ENCODE results near the gene LAMTOR3. TPM values are rescaled to one million over a fixed set of nuclear protein-coding genes. Genes with fewer than 3 reads are reported as not detected.

Gene LAMTOR3
- total and polyA plus RNA-seq, 7 experiments from 2014 or later = 20.1 to 37.0 (median 30.2) TPM

DNA sequence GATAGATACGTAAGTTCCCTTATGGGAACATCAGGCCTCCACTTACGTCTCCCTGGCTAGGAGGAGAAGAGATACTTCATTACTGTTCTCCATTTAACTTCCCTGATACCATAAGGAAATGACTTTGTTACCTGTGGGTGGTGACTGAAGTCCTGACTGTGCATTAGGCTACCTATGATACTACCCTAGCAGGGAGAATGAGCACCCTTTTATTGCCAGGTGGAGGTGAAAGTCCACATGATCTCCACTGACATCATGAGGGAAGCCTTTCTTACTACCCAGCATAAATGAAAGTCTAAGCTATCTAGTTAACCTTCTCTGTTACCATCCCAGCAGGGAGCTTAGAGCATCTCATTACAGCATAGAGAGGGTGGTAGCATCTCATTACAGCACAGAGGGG, 24.4 kb upstream of the LAMTOR3 start:
- no peaks in the 10 kb centered on the region for H3K27me3 Mint-ChIP-seq
- DNase-seq = no peak
- no peaks in the 10 kb centered on the region for H3K27me3 ChIP-seq (ENCODE audit: control insufficient read depth in 2 of 2, insufficient read depth in 2 of 2, low read length in 2 of 2)
- peak overlapping the region in 1 of 9 donors; percentile 34 for H3K27ac Mint-ChIP-seq
- ATAC-seq = no peak
- peaks cover 0 to 13% (median 0%) of the 10 kb centered on the region in 3 experiments for H3K36me3 ChIP-seq (ENCODE audit: control insufficient read depth in 2 of 3, insufficient read depth in 3 of 3, low read length in 3 of 3)
- H3K9me3 Mint-ChIP-seq = peaks cover 0 to 13% (median 7%) of the 10 kb centered on the region in 11 donors
- H3K36me3 Mint-ChIP-seq = peaks cover 8 to 61% (median 56%) of the 10 kb centered on the region in 5 donors
- H3K27ac ChIP-seq (ENCODE audit: low read depth, low read length) = no peak overlapping the region
- H3K4me3 ChIP-seq (ENCODE audit: low read length) = no peak overlapping the region
- no peak overlapping the region for H3K4me3 Mint-ChIP-seq
- ChIA-PET POLR2A (no interaction called here), CTCF (no interaction called here)
- peaks cover 0 to 4% (median 0%) of the 10 kb centered on the region in 3 experiments for H3K9me3 ChIP-seq (ENCODE audit: control insufficient read depth in 2 of 3, low read length in 3 of 3)
- intact Hi-C loops (cut with micrococcal nuclease) = no loop called here
- H3K4me1 ChIP-seq (ENCODE audit: control insufficient read depth in 2 of 2, insufficient read depth in 2 of 2, low read length in 2 of 2) = peaks cover 0 to 4% of the 10 kb centered on the region in 2 donors
- peaks cover 13 to 49% (median 24%) of the 10 kb centered on the region in 7 donors for H3K4me1 Mint-ChIP-seq

DNA sequence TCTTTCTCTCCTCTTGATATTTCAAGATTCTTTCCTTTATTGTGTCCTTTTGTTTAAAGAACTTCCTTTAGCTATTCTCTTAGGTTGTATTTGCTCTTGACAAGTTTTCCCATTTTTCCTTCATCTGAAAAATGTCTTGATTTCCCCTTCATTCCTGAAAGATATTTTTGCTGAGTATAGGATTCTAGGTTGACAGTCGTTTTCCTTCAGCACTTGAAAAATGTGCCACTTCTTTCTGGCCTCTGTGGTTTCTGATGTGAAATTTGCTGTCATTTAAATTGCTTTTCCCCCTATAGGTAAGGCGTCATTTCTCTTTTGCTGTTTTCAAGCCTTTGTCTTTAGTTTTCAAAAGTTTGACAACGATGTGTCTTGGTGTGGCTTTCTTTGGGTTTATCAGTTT, 23.3 kb upstream of the LAMTOR3 start:
- Histone ChIP-seq H3K27ac (ENCODE audit: low read depth, low read length) (no peak overlapping the region), H3K36me3 (ENCODE audit: control insufficient read depth in 2 of 3, insufficient read depth in 3 of 3, low read length in 3 of 3) (peaks cover 0 to 13% (median 0%) of the 10 kb centered on the region in 3 experiments), H3K9me3 (ENCODE audit: control insufficient read depth in 2 of 3, low read length in 3 of 3) (peaks cover 0 to 4% (median 0%) of the 10 kb centered on the region in 3 experiments), H3K4me1 (ENCODE audit: control insufficient read depth in 2 of 2, insufficient read depth in 2 of 2, low read length in 2 of 2) (peaks cover 0 to 4% of the 10 kb centered on the region in 2 donors), H3K27me3 (ENCODE audit: control insufficient read depth in 2 of 2, insufficient read depth in 2 of 2, low read length in 2 of 2) (no peaks in the 10 kb centered on the region), H3K4me3 (ENCODE audit: low read length) (no peak overlapping the region)
- Mint-ChIP-seq H3K4me3 (no peak overlapping the region), H3K36me3 (peaks cover 8 to 66% (median 61%) of the 10 kb centered on the region in 5 donors), H3K27ac (peak overlapping the region in 5 of 9 donors; percentile 2 to 47 (median 17)), H3K4me1 (peaks cover 15 to 46% (median 25%) of the 10 kb centered on the region in 7 donors), H3K27me3 (no peaks in the 10 kb centered on the region), H3K9me3 (peaks cover 0 to 13% (median 7%) of the 10 kb centered on the region in 11 donors)
- intact Hi-C loops (cut with micrococcal nuclease) = no loop called here
- POLR2A ChIA-PET = no interaction called here
- DNase-seq (no peak), ATAC-seq (no peak)
- CTCF ChIA-PET = no interaction called here

DNA sequence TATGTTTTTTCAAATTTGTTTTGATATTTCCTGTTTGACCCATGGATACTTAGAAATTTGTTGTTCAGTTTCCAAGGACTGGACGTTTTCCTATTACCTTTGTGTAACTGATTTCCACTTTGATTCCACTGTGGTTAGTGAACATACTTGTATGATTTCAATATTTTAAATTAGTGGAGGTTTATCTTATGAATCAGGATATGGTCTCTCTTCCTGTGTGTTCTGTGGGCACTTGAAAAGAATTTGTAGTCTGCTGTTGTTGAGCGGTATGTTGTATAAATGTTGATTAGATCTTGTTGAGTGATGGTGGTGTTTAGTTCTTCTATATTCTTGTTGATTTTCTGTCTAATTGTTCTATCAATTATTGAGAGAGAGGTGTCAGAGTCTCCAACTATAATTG, 21.2 kb upstream of the LAMTOR3 start:
- DNase-seq = no peak
- H3K4me3 Mint-ChIP-seq = no peak overlapping the region
- intact Hi-C loops (cut with micrococcal nuclease) = no loop called here
- H3K36me3 ChIP-seq (ENCODE audit: control insufficient read depth in 2 of 3, insufficient read depth in 3 of 3, low read length in 3 of 3) = peaks cover 0 to 13% (median 0%) of the 10 kb centered on the region in 3 experiments
- no peak for ATAC-seq
- peaks cover 8 to 68% (median 57%) of the 10 kb centered on the region in 5 donors for H3K36me3 Mint-ChIP-seq
- H3K27me3 Mint-ChIP-seq = no peaks in the 10 kb centered on the region
- H3K4me1 ChIP-seq (ENCODE audit: control insufficient read depth in 2 of 2, insufficient read depth in 2 of 2, low read length in 2 of 2) = no peaks in the 10 kb centered on the region
- H3K27me3 ChIP-seq (ENCODE audit: control insufficient read depth in 2 of 2, insufficient read depth in 2 of 2, low read length in 2 of 2) = no peaks in the 10 kb centered on the region
- ChIA-PET CTCF (no interaction called here), POLR2A (no interaction called here)
- H3K9me3 ChIP-seq (ENCODE audit: control insufficient read depth in 2 of 3, low read length in 3 of 3) = peaks cover 0 to 4% (median 0%) of the 10 kb centered on the region in 3 experiments
- no peak overlapping the region for H3K27ac ChIP-seq (ENCODE audit: low read depth, low read length)
- peaks cover 0 to 13% (median 7%) of the 10 kb centered on the region in 11 donors for H3K9me3 Mint-ChIP-seq
- H3K4me1 Mint-ChIP-seq = peaks cover 11 to 27% (median 17%) of the 10 kb centered on the region in 7 donors
- no peak overlapping the region for H3K4me3 ChIP-seq (ENCODE audit: low read length)
- H3K27ac Mint-ChIP-seq = peak overlapping the region in 5 of 9 donors; percentile 6 to 67 (median 12)

DNA sequence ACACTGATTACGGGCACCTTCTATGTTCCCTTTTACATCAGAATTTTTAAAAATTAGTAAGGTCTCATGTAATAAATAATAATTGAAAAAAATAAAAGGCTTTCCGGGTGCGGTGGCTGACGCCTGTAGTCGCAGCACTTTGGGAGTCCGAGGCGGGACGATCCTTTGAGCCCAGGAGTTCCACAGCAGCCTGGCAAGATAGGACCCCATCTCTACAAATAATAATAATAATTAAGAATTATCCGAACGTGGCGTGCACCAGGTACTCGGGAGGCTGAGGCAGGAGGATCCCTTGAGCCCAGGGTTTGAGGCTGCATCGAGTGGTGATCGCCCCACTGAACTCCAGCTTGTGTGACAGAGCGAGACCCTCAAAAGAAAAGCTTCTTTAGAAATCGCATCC, 771 bp upstream of the LAMTOR3 start:
- DNase-seq = no peak
- Histone ChIP-seq H3K4me3 (ENCODE audit: low read length) (no peak overlapping the region), H3K36me3 (ENCODE audit: control insufficient read depth in 2 of 3, insufficient read depth in 3 of 3, low read length in 3 of 3) (no peaks in the 10 kb centered on the region), H3K4me1 (ENCODE audit: control insufficient read depth in 2 of 2, insufficient read depth in 2 of 2, low read length in 2 of 2) (peaks cover 13 to 25% of the 10 kb centered on the region in 2 donors), H3K27ac (ENCODE audit: low read depth, low read length) (peak overlapping the region; percentile 74), H3K27me3 (ENCODE audit: control insufficient read depth in 2 of 2, insufficient read depth in 2 of 2, low read length in 2 of 2) (no peaks in the 10 kb centered on the region), H3K9me3 (ENCODE audit: control insufficient read depth in 2 of 3, low read length in 3 of 3) (no peaks in the 10 kb centered on the region)
- ATAC-seq = no peak
- intact Hi-C loops (cut with micrococcal nuclease) = loop anchor here (1.0 to 10.0 kb wide), 15 partner anchors 40 to 1752 kb away; partner anchors contain the start of genes DAPP1 (in 2 of the 2), METAP1 (in 2 of the 2), ADH5 (in 1 of the 2) and DNAJB14 (in 1 of the 2)
- peak overlapping the region in 9 of 10 donors; percentile 86 to 99 (median 97) for H3K4me3 Mint-ChIP-seq
- peak overlapping the region; percentile 88 to 99 (median 96) for H3K27ac Mint-ChIP-seq
- peaks cover 0 to 10% (median 3%) of the 10 kb centered on the region in 5 donors for H3K36me3 Mint-ChIP-seq
- no peaks in the 10 kb centered on the region for H3K27me3 Mint-ChIP-seq
- H3K4me1 Mint-ChIP-seq = peaks cover 25 to 52% (median 49%) of the 10 kb centered on the region in 7 donors
- no peaks in the 10 kb centered on the region for H3K9me3 Mint-ChIP-seq
- ChIA-PET POLR2A (interaction anchor here (0.5 to 3.7 kb wide), 12 partner anchors 29 to 1752 kb away, joined by 3 to 80 read pairs (median 5); partner anchors contain the start of genes DAPP1, DNAJB14, EIF4E and H2AZ1), CTCF (interaction anchor here (1.1 to 1.6 kb wide), 2 partner anchors 10 to 84 kb away, joined by 4 to 6 read pairs; no protein-coding TSS in a partner anchor)

DNA sequence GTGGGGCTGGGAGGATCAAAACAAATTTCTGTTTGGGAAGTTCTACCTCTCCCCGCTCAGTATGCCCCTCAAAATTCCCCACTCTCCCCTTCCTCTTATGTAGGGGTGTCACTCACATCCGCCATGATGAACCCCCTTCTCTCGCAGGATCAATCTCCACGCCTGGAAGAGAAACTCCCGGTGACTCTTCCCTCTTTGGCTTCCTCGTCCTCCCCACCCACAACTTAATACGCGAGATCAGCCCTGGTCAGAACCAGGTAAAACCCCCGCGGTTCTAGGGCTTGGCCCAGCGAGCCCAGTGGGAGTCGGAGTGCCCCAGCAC, 427 bp downstream of the LAMTOR3 start:
- Histone ChIP-seq H3K9me3 (ENCODE audit: control insufficient read depth in 2 of 3, low read length in 3 of 3) (no peaks in the 10 kb centered on the region), H3K4me1 (ENCODE audit: control insufficient read depth in 2 of 2, insufficient read depth in 2 of 2, low read length in 2 of 2) (peaks cover 13 to 25% of the 10 kb centered on the region in 2 donors), H3K27ac (ENCODE audit: low read depth, low read length) (peak overlapping the region; percentile 96), H3K27me3 (ENCODE audit: control insufficient read depth in 2 of 2, insufficient read depth in 2 of 2, low read length in 2 of 2) (no peaks in the 10 kb centered on the region), H3K36me3 (ENCODE audit: control insufficient read depth in 2 of 3, insufficient read depth in 3 of 3, low read length in 3 of 3) (no peaks in the 10 kb centered on the region), H3K4me3 (ENCODE audit: low read length) (peak overlapping the region; percentile 92)
- H3K9me3 Mint-ChIP-seq = no peaks in the 10 kb centered on the region
- peaks cover 0 to 14% (median 7%) of the 10 kb centered on the region in 5 donors for H3K36me3 Mint-ChIP-seq
- peak overlapping the region; percentile 96 to 99 (median 98) for H3K4me3 Mint-ChIP-seq
- POLR2A ChIA-PET = interaction anchor here (0.6 to 3.7 kb wide), 13 partner anchors 23 to 1751 kb away, joined by 3 to 80 read pairs (median 4); partner anchors contain the start of genes DAPP1, DNAJB14, H2AZ1 and STPG2
- ATAC-seq = no peak
- no peak for DNase-seq
- H3K27ac Mint-ChIP-seq = peak overlapping the region; percentile 96 to 99 (median 98)
- CTCF ChIA-PET = interaction anchor here (0.8 to 1.6 kb wide), 4 partner anchors 53 to 86 kb away, joined by 3 to 4 read pairs (median 4); partner anchors contain the start of gene DNAJB14
- no peaks in the 10 kb centered on the region for H3K27me3 Mint-ChIP-seq
- H3K4me1 Mint-ChIP-seq = peaks cover 25 to 59% (median 56%) of the 10 kb centered on the region in 7 donors
- intact Hi-C loops (cut with micrococcal nuclease) = loop anchor here (1.0 to 10.0 kb wide), 15 partner anchors 39 to 1750 kb away; partner anchors contain the start of genes DAPP1 (in 2 of the 2), METAP1 (in 2 of the 2), ADH5 (in 1 of the 2) and DNAJB14 (in 1 of the 2)

DNA sequence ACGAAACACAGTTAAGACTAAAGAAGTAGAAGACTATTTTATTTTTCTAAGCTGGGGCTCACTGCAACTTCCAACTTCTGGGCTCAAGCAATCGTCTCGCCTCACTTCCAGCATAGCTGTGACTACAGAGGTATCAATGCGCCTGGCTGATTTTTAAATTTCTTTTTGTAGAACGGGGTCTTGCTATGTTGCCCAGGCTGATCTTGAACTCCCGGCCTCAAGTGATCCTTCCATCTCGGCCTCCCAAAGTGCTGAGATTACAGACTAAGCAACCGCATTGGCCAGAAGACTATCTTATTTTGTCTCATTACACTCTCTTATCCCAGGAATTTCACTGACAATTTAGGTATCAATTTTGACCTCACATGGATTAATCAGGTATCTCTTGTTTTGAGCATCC, 1.2 kb downstream of the LAMTOR3 start:
- Mint-ChIP-seq H3K36me3 (peaks cover 0 to 14% (median 7%) of the 10 kb centered on the region in 5 donors), H3K4me1 (peaks cover 25 to 64% (median 60%) of the 10 kb centered on the region in 7 donors), H3K4me3 (peak overlapping the region; percentile 96 to 99 (median 98)), H3K9me3 (no peaks in the 10 kb centered on the region), H3K27ac (peak overlapping the region; percentile 96 to 99 (median 98)), H3K27me3 (no peaks in the 10 kb centered on the region)
- H3K27ac ChIP-seq (ENCODE audit: low read depth, low read length) = peak overlapping the region; percentile 96
- ATAC-seq (no peak), DNase-seq (no peak)
- H3K27me3 ChIP-seq (ENCODE audit: control insufficient read depth in 2 of 2, insufficient read depth in 2 of 2, low read length in 2 of 2) = no peaks in the 10 kb centered on the region
- H3K36me3 ChIP-seq (ENCODE audit: control insufficient read depth in 2 of 3, insufficient read depth in 3 of 3, low read length in 3 of 3) = no peaks in the 10 kb centered on the region
- intact Hi-C loops (cut with micrococcal nuclease) = loop anchor here (5.0 to 10.0 kb wide), 4 partner anchors 202 to 1454 kb away; partner anchors contain the start of genes METAP1 (in 1 of the 2) and PPP3CA (in 1 of the 2)
- H3K4me3 ChIP-seq (ENCODE audit: low read length) = peak overlapping the region; percentile 92
- H3K9me3 ChIP-seq (ENCODE audit: control insufficient read depth in 2 of 3, low read length in 3 of 3) = no peaks in the 10 kb centered on the region
- POLR2A ChIA-PET = interaction anchor here (1.1 to 3.7 kb wide), 2 partner anchors 54 to 328 kb away, joined by 4 to 80 read pairs; partner anchors contain the start of gene DNAJB14
- CTCF ChIA-PET = interaction anchor here (0.6 kb wide), 1 partner anchor 10 kb away, joined by 3 read pairs; no protein-coding TSS in a partner anchor
- H3K4me1 ChIP-seq (ENCODE audit: control insufficient read depth in 2 of 2, insufficient read depth in 2 of 2, low read length in 2 of 2) = peaks cover 13 to 25% of the 10 kb centered on the region in 2 donors

Data from naive thymus-derived CD4-positive, alpha-beta T cell (primary cell).